Activated CD4-positive, alpha-beta T cell treated with anti-CD3 and anti-CD28 coated beads, Interleukin-2, amount 50 U/mL, for 1 hour (primary cell): ENCODE measurements around the gene PTPRN2.
A peak's percentile ranks its signal among the peaks of the same experiment; 100 is the strongest.

Experiments
- DNase-seq: peaks from one replicate; pipeline ENCODE4 v3.0.0-alpha.2; 2020

The PTPRN2 gene

GRCh38 chr7:157634401-157635147, 953.0 kb downstream of the PTPRN2 start:
- DNase-seq: no peak

GRCh38 chr7:157633465-157634185, 954.0 kb downstream of the PTPRN2 start:
- DNase-seq: no peak

- DNase-seq: no peak
These were observed 957.2 kb downstream of the PTPRN2 start for GRCh38 chr7:157630301-157630853.

GRCh38 chr7:157628456-157628855, 959.2 kb downstream of the PTPRN2 start:
- DNase-seq: no peak

GRCh38 chr7:157627646-157628045, 960.0 kb downstream of the PTPRN2 start:
- no peak for DNase-seq

- no peak for DNase-seq
These were observed 960.6 kb downstream of the PTPRN2 start for GRCh38 chr7:157627033-157627432.

- DNase-seq: no peak
These were observed 961.5 kb downstream of the PTPRN2 start for GRCh38 chr7:157625973-157626742.

- no peak for DNase-seq
These were observed 964.1 kb downstream of the PTPRN2 start for GRCh38 chr7:157623556-157623955.

GRCh38 chr7:157622408-157623205, 965.0 kb downstream of the PTPRN2 start:
- DNase-seq: no peak

- peak; percentile 32 for DNase-seq
These were observed 965.6 kb downstream of the PTPRN2 start for GRCh38 chr7:157622000-157622399.

GRCh38 chr7:157621131-157621681, 966.4 kb downstream of the PTPRN2 start:
- DNase-seq: no peak

GRCh38 chr7:157620616-157621015, 967.0 kb downstream of the PTPRN2 start:
- DNase-seq: no peak

- no peak for DNase-seq
These were observed 967.7 kb downstream of the PTPRN2 start for GRCh38 chr7:157619753-157620525.

- no peak for DNase-seq
These were observed 968.6 kb downstream of the PTPRN2 start for GRCh38 chr7:157618823-157619606.

GRCh38 chr7:157618091-157618726, 969.4 kb downstream of the PTPRN2 start:
- DNase-seq: no peak

- DNase-seq: no peak
These were observed 970.2 kb downstream of the PTPRN2 start for GRCh38 chr7:157617401-157617800.

- no peak for DNase-seq
These were observed 970.7 kb downstream of the PTPRN2 start for GRCh38 chr7:157616931-157617330.

- DNase-seq: no peak
These were observed 971.2 kb downstream of the PTPRN2 start for GRCh38 chr7:157616426-157616825.

- DNase-seq: no peak
These were observed 971.8 kb downstream of the PTPRN2 start for GRCh38 chr7:157615852-157616251.
